Measurements from ENCODE around the gene OLFML1. TPM values are rescaled to one million over a fixed set of nuclear protein-coding genes. Genes with fewer than 3 reads are reported as not detected.

OLFML1 gene
- total RNA-seq, 1 donor from 2014 or later, result 11.5 TPM

- H3K27me3 ChIP-seq, result no peaks in the 10 kb centered on the region
- no peak for TF ChIP-seq POLR2AphosphoS5 (IDR thresholded peaks at IDR 0.05; ENCODE audit: insufficient read depth in 1 of 2, low read depth in 1 of 2)
- no peak for TF ChIP-seq POLR2A (IDR thresholded peaks at IDR 0.05)
- TF ChIP-seq, protein P1, sequence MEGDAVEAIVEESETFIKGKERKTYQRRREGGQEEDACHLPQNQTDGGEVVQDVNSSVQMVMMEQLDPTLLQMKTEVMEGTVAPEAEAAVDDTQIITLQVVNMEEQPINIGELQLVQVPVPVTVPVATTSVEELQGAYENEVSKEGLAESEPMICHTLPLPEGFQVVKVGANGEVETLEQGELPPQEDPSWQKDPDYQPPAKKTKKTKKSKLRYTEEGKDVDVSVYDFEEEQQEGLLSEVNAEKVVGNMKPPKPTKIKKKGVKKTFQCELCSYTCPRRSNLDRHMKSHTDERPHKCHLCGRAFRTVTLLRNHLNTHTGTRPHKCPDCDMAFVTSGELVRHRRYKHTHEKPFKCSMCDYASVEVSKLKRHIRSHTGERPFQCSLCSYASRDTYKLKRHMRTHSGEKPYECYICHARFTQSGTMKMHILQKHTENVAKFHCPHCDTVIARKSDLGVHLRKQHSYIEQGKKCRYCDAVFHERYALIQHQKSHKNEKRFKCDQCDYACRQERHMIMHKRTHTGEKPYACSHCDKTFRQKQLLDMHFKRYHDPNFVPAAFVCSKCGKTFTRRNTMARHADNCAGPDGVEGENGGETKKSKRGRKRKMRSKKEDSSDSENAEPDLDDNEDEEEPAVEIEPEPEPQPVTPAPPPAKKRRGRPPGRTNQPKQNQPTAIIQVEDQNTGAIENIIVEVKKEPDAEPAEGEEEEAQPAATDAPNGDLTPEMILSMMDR (IDR thresholded peaks at IDR 0.05), result no peak
- H3K9me3 ChIP-seq, result no peaks in the 10 kb centered on the region
- H3K36me3 ChIP-seq, result no peaks in the 10 kb centered on the region
- H3K27ac ChIP-seq, result peak overlapping the region; percentile 68
- no peak overlapping the region for H3K4me3 ChIP-seq
- no peak for DNase-seq (ENCODE audit: extremely low spot score in 2 of 2)
- intact Hi-C loops (cut with DNase I), result no loop called here
- H3K4me1 ChIP-seq, result peaks cover 7% of the 10 kb centered on the region
These were observed 4.7 kb downstream of the OLFML1 start for GRCh38 chr11:7490054-7490453.

GRCh38 chr11:7490535-7490934 is 5.2 kb downstream of the OLFML1 start:
- no peaks in the 10 kb centered on the region for H3K36me3 ChIP-seq
- no peaks in the 10 kb centered on the region for H3K27me3 ChIP-seq
- DNase-seq (ENCODE audit: extremely low spot score in 2 of 2), result no peak
- H3K4me3 ChIP-seq, result no peak overlapping the region
- no peaks in the 10 kb centered on the region for H3K9me3 ChIP-seq
- peak overlapping the region; percentile 68 for H3K27ac ChIP-seq
- intact Hi-C loops (cut with DNase I), result no loop called here
- peaks cover 7% of the 10 kb centered on the region for H3K4me1 ChIP-seq
- TF ChIP-seq POLR2A (IDR thresholded peaks at IDR 0.05), result no peak
- TF ChIP-seq, protein P1 (IDR thresholded peaks at IDR 0.05), result no peak
- TF ChIP-seq POLR2AphosphoS5 (IDR thresholded peaks at IDR 0.05; ENCODE audit: insufficient read depth in 1 of 2, low read depth in 1 of 2), result no peak

- no peaks in the 10 kb centered on the region for H3K9me3 ChIP-seq
- no peak overlapping the region for H3K27ac ChIP-seq
- H3K4me1 ChIP-seq, result peaks cover 7% of the 10 kb centered on the region
- TF ChIP-seq, protein P1 (IDR thresholded peaks at IDR 0.05), result no peak
- TF ChIP-seq POLR2AphosphoS5 (IDR thresholded peaks at IDR 0.05; ENCODE audit: insufficient read depth in 1 of 2, low read depth in 1 of 2), result no peak
- peaks cover 0 to 5% of the 10 kb centered on the region in 2 donors for H3K36me3 ChIP-seq
- H3K4me3 ChIP-seq, result no peak overlapping the region
- no peak for DNase-seq (ENCODE audit: extremely low spot score in 2 of 2)
- intact Hi-C loops (cut with DNase I), result no loop called here
- no peaks in the 10 kb centered on the region for H3K27me3 ChIP-seq
These were observed 6.9 kb downstream of the OLFML1 start for GRCh38 chr11:7492253-7492652.

- no peaks in the 10 kb centered on the region for H3K9me3 ChIP-seq
- TF ChIP-seq POLR2A (IDR thresholded peaks at IDR 0.05) (no peak), POLR2AphosphoS5 (IDR thresholded peaks at IDR 0.05; ENCODE audit: insufficient read depth in 1 of 2, low read depth in 1 of 2) (no peak)
- TF ChIP-seq, protein P1 (IDR thresholded peaks at IDR 0.05), result no peak
- peaks cover 0 to 5% of the 10 kb centered on the region in 2 donors for H3K36me3 ChIP-seq
- H3K27me3 ChIP-seq, result no peaks in the 10 kb centered on the region
- intact Hi-C loops (cut with DNase I), result no loop called here
- peaks cover 9% of the 10 kb centered on the region for H3K4me1 ChIP-seq
- H3K27ac ChIP-seq, result no peak overlapping the region
- H3K4me3 ChIP-seq, result no peak overlapping the region
- no peak for DNase-seq (ENCODE audit: extremely low spot score in 2 of 2)
These were observed 8.4 kb downstream of the OLFML1 start for GRCh38 chr11:7493670-7494069.

GRCh38 chr11:7494086-7494745 is 8.9 kb downstream of the OLFML1 start:
- Histone ChIP-seq H3K36me3 (peaks cover 0 to 5% of the 10 kb centered on the region in 2 donors), H3K27me3 (no peaks in the 10 kb centered on the region), H3K27ac (no peak overlapping the region), H3K4me1 (peaks cover 14% of the 10 kb centered on the region), H3K4me3 (no peak overlapping the region), H3K9me3 (no peaks in the 10 kb centered on the region)
- intact Hi-C loops (cut with DNase I), result no loop called here
- DNase-seq (ENCODE audit: extremely low spot score in 2 of 2), result no peak
- no peak for TF ChIP-seq POLR2A (IDR thresholded peaks at IDR 0.05)
- TF ChIP-seq, protein P1 (IDR thresholded peaks at IDR 0.05), result no peak
- no peak for TF ChIP-seq POLR2AphosphoS5 (IDR thresholded peaks at IDR 0.05; ENCODE audit: insufficient read depth in 1 of 2, low read depth in 1 of 2)
